SK-N-SH (cell line): ENCODE results near the gene DGKE. TPM values are rescaled to one million over a fixed set of nuclear protein-coding genes. Genes with fewer than 3 reads are reported as not detected.
A peak's percentile ranks its signal among the peaks of the same experiment; 100 is the strongest.

ENCODE experiments used
- CTCF ChIA-PET: fragments of 300-600, 350-600 bp; formaldehyde crosslinking; extraction: SDS; loops from one replicate; lab custom pipeline; 2021; lab: Yijun Ruan, JAX
- POLR2A ChIA-PET: fragments of 350-600 bp; sonication (Branson Sonifier 250); formaldehyde crosslinking; extraction: SDS; loops from one replicate; lab custom pipeline; 2020; ENCODE audit warnings: antibody characterized with exemption, inconsistent platforms; lab: Yijun Ruan, JAX
- DNase-seq: peaks from one replicate; pipeline ENCODE4 v3.0.0; 2012
- H2AFZ ChIP-seq: fragments of 200-600 bp; sonication (generic); 2 replicates; pipeline ENCODE4 v1.8.1; 2016; ENCODE audit warnings: antibody characterized with exemption, mild to moderate bottlenecking, low read depth
- H3F3A ChIP-seq: fragments of 200-600 bp; sonication (generic); replicated peaks from 2 replicates; pipeline ENCODE3; 2016; ENCODE audit warnings: antibody characterized with exemption, mild to moderate bottlenecking; ENCODE audit not compliant: insufficient read depth
- H3K27ac ChIP-seq, 2 experiments: fragments of 200-500 bp in 1 of 2; fragments of 200-600 bp in 1 of 2; sonication (Bioruptor generic) in 1 of 2; sonication (generic), shearing (Covaris generic) in 1 of 2; 2 replicates each; pipeline versions ENCODE4 v1.5.1 to v1.6.1; 2014 to 2016; ENCODE audit warnings: low read depth in 2 of 2, inconsistent platforms in 1 of 2, low read length in 1 of 2, mild to moderate bottlenecking in 1 of 2, mixed read lengths in 1 of 2
- H3K27me3 ChIP-seq: fragments of 200-600 bp; sonication (generic), shearing (Covaris generic); 2 replicates; pipeline ENCODE4 v1.6.1; 2016; ENCODE audit warnings: mixed run types; ENCODE audit not compliant: insufficient read depth
- H3K36me3 ChIP-seq, 2 experiments: fragments of 200-500 bp in 1 of 2; fragments of 200-600 bp in 1 of 2; sonication (Bioruptor generic) in 1 of 2; sonication (generic) in 1 of 2; replicated peaks in 1 of 2; 2 replicates each; pipeline versions ENCODE3 to v1.5.1; 2014 to 2016; ENCODE audit warnings: low read length in 1 of 2, mild to moderate bottlenecking in 1 of 2; ENCODE audit not compliant: insufficient read depth in 2 of 2, control insufficient read depth in 1 of 2
- H3K4me1 ChIP-seq, 2 experiments: fragments of 200-500 bp in 1 of 2; fragments of 200-600 bp in 1 of 2; sonication (Bioruptor generic) in 1 of 2; sonication (generic), shearing (Covaris generic) in 1 of 2; 2 replicates each; pipeline versions ENCODE4 v1.5.1 to v1.6.1; 2014 to 2016; ENCODE audit warnings: low read depth in 1 of 2, low read length in 1 of 2, mixed run types in 1 of 2; ENCODE audit not compliant: insufficient read depth in 2 of 2, control insufficient read depth in 1 of 2
- H3K4me2 ChIP-seq: fragments of 200-600 bp; sonication (generic), shearing (Covaris generic); 2 replicates; pipeline ENCODE4 v1.6.1; 2017; ENCODE audit warnings: mixed run types
- H3K4me3 ChIP-seq, 2 experiments: fragments of 200-500 bp in 1 of 2; fragments of 200-600 bp in 1 of 2; sonication (Bioruptor generic) in 1 of 2; sonication (generic), shearing (Covaris generic) in 1 of 2; 2 replicates each; pipeline versions ENCODE4 v1.5.1 to v1.8.1; 2014 to 2016; ENCODE audit warnings: low read depth in 2 of 2, inconsistent platforms in 1 of 2, low read length in 1 of 2, mild to moderate bottlenecking in 1 of 2, mixed read lengths in 1 of 2, moderate library complexity in 1 of 2
- H3K79me2 ChIP-seq: fragments of 200-600 bp; sonication (generic); 2 replicates; pipeline ENCODE4 v1.8.1; 2017; ENCODE audit warnings: mild to moderate bottlenecking; ENCODE audit not compliant: insufficient read depth
- H3K9ac ChIP-seq: fragments of 200-600 bp; sonication (generic); 2 replicates; pipeline ENCODE4 v1.6.1; 2017; ENCODE audit warnings: mixed run types
- H3K9me2 ChIP-seq: fragments of 200-600 bp; sonication (generic); 2 replicates; pipeline ENCODE4 v1.6.1; 2017; ENCODE audit warnings: mixed run types
- H3K9me3 ChIP-seq: fragments of 200-600 bp; sonication (generic); 2 replicates; pipeline ENCODE4 v1.6.1; 2017; ENCODE audit warnings: mixed run types, mild to moderate bottlenecking, moderate library complexity
- H4K20me1 ChIP-seq: fragments of 200-600 bp; sonication (generic); 2 replicates; pipeline ENCODE4 v1.6.1; 2017; ENCODE audit warnings: mild to moderate bottlenecking, mixed run types; ENCODE audit not compliant: insufficient read depth
- CTCF ChIP-seq: fragments of 200-600 bp; sonication (generic); IDR thresholded peaks from 2 replicates; pipeline ENCODE4 v1.6.1; 2017; ENCODE audit warnings: antibody characterized with exemption, mild to moderate bottlenecking, moderate library complexity
- ELF1 ChIP-seq: IDR thresholded peaks from 2 replicates; pipeline ENCODE4 v1.4.0; 2012
- EP300 ChIP-seq, 2 experiments: IDR thresholded peaks; 2 replicates each; pipeline versions ENCODE4 v1.4.0 to v1.6.1; 2012; ENCODE audit warnings: borderline replicate concordance in 1 of 2, low read depth in 1 of 2, low read length in 1 of 2
- EZH2phosphoT487 ChIP-seq: fragments of 200-600 bp; sonication (generic); IDR thresholded peaks from 2 replicates; pipeline ENCODE4 v1.6.1; 2017; ENCODE audit warnings: low read depth, mixed run types, mild to moderate bottlenecking, antibody characterized with exemption, moderate library complexity, borderline replicate concordance
- FOXJ3 ChIP-seq: sonication (generic); formaldehyde crosslinking; IDR thresholded peaks from 2 replicates; pipeline ENCODE4 v1.5.1; 2020; ENCODE audit warnings: mild to moderate bottlenecking, missing genetic modification reagents
- GABPA ChIP-seq: IDR thresholded peaks from 2 replicates; pipeline ENCODE4 v1.4.0; 2012; ENCODE audit warnings: low read depth, mild to moderate bottlenecking
- JUND ChIP-seq: IDR thresholded peaks from 2 replicates; pipeline ENCODE4 v1.4.0; 2012
- MXI1 ChIP-seq: IDR thresholded peaks from 2 replicates; pipeline ENCODE4 v1.6.1; 2012; ENCODE audit warnings: mild to moderate bottlenecking, low read depth, low read length, improper control_type of control experiment
- NFIC ChIP-seq: IDR thresholded peaks from 2 replicates; pipeline ENCODE4 v1.4.0; 2012; ENCODE audit warnings: borderline replicate concordance
- RCOR1 ChIP-seq: fragments of 150-350 bp; IDR thresholded peaks from 2 replicates; pipeline ENCODE4 v1.6.1; 2017; ENCODE audit warnings: antibody characterized with exemption, low read length
- REST ChIP-seq: IDR thresholded peaks from 2 replicates; pipeline ENCODE4 v1.6.1; 2012; ENCODE audit warnings: mild to moderate bottlenecking, low read depth, low read length, moderate library complexity
- RXRA ChIP-seq: IDR thresholded peaks from 2 replicates; pipeline ENCODE4 v1.4.0; 2012; ENCODE audit warnings: low read depth, mild to moderate bottlenecking, borderline replicate concordance
- TCF12 ChIP-seq: IDR thresholded peaks from 2 replicates; pipeline ENCODE4 v1.4.0; 2012
- USF1 ChIP-seq: IDR thresholded peaks from 2 replicates; pipeline ENCODE4 v1.4.0; 2012; ENCODE audit warnings: low read depth, borderline replicate concordance
- USF2 ChIP-seq: fragments of 150-350 bp; IDR thresholded peaks from 2 replicates; pipeline ENCODE4 v1.6.1; 2017; ENCODE audit warnings: antibody characterized with exemption, low read length, low read depth, borderline replicate concordance
- YY1 ChIP-seq: IDR thresholded peaks from 2 replicates; pipeline ENCODE4 v1.4.0; 2012; ENCODE audit warnings: low read depth, mild to moderate bottlenecking
- WGBS: methylation state at CpG from one replicate; pipeline ENCODE4 v1.1.6; 2017; ENCODE audit warnings: low lambda C conversion rate; 5-methylcytosine and 5-hydroxymethylcytosine counted together
- polyA plus RNA-seq, 3 experiments: library from polyadenylated mRNA; depleted of rRNA; stranded (reverse); fragments of >200 nt; gene quantifications; 2 replicates each; pipeline ENCODE4 v1.2.3, GENCODE V29; 2012
- TF ChIP-seq, protein P1 (sequence below): fragments of 150-350 bp; IDR thresholded peaks from 2 replicates; pipeline ENCODE4 v1.6.1; 2016; ENCODE audit warnings: mild to moderate bottlenecking, low read depth, low read length

Gene DGKE
- polyA plus RNA-seq, 1 of the 3 experiments (the other 2 are of a cell fraction), result 2.4 TPM

DNA sequence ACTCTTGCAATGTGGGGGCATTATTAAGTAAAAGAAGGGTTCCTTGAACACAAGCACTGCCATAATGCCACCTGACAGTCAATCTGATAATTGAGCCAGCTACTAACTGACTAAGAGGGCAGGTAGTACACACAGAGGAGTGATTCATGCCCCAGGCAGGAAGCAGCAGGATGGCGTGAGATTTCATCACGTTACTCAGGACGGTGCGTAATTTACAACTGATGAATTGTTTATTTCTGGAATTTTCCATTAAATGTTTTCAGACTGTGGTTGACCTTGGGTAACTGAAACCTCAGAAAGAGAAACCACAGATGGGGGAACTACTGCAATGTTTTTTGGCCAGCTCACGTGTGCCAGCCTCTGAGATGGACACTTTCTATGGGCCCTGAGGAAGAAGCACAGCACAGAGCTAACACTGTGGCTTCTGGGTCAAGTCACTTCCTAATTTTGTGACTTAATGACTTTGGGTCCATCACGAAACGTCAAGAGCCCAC lies 46.9 kb upstream of the DGKE start (continued):
- TF ChIP-seq, protein P1, sequence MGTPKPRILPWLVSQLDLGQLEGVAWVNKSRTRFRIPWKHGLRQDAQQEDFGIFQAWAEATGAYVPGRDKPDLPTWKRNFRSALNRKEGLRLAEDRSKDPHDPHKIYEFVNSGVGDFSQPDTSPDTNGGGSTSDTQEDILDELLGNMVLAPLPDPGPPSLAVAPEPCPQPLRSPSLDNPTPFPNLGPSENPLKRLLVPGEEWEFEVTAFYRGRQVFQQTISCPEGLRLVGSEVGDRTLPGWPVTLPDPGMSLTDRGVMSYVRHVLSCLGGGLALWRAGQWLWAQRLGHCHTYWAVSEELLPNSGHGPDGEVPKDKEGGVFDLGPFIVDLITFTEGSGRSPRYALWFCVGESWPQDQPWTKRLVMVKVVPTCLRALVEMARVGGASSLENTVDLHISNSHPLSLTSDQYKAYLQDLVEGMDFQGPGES, result no peak
- TF ChIP-seq RCOR1 (no peak), EZH2phosphoT487 (no peak), EP300 (IDR thresholded peaks at IDR 0.05; ENCODE audit: borderline replicate concordance in 1 of 2, low read depth in 1 of 2, low read length in 1 of 2) (peak; percentile 40 to 97; a peak in 2 of 4 replicates), ELF1 (peak; percentile 36; the same call in 1 of the 2 replicates), GABPA (0 out of 2 replicates have a peak, but pooled peaks have one; percentile 31), USF1 (peak; percentile 37; the same call in 1 of the 2 replicates), NFIC (peak; percentile 84; the same call in 1 of the 2 replicates), YY1 (peak; percentile 60; the same call in 1 of the 2 replicates), MXI1 (no peak)

- no peak overlapping the region for H3K9ac ChIP-seq
- H4K20me1 ChIP-seq, result no peaks in the 10 kb centered on the region
- no peak overlapping the region for H3K4me3 ChIP-seq
- ChIA-PET POLR2A (no interaction called here), CTCF (interaction anchor here (1.8 to 2.0 kb wide), 2 partner anchors 10 to 12 kb away, joined by 7 to 12 read pairs; no protein-coding TSS in a partner anchor)
- peaks cover 0 to 5% of the 10 kb centered on the region in 2 experiments; a peak in 1 of 4 replicates for H3K4me1 ChIP-seq
- DNase-seq, result no peak
- peaks cover 6% of the 10 kb centered on the region for H3F3A ChIP-seq
- no peaks in the 10 kb centered on the region for H3K9me2 ChIP-seq
- H3K27me3 ChIP-seq, result no peaks in the 10 kb centered on the region
- no peak overlapping the region for H2AFZ ChIP-seq
- no peaks in the 10 kb centered on the region for H3K9me3 ChIP-seq
- H3K79me2 ChIP-seq, result no peaks in the 10 kb centered on the region
- no peaks in the 10 kb centered on the region for H3K36me3 ChIP-seq
- no peak overlapping the region for H3K27ac ChIP-seq
- WGBS, result 54% methylated on average over 1 of the region's 1 CpG
- no peak overlapping the region for H3K4me2 ChIP-seq
- no peak for TF ChIP-seq JUND
- TF ChIP-seq USF2, result no peak
- TF ChIP-seq USF1, result no peak
- no peak for TF ChIP-seq GABPA
- TF ChIP-seq TCF12, result no peak
- TF ChIP-seq CTCF, result no peak
- TF ChIP-seq EZH2phosphoT487, result no peak
- TF ChIP-seq FOXJ3 (CRISPR knock-in tag), result no peak
- no peak for TF ChIP-seq REST
- TF ChIP-seq RCOR1, result no peak
- TF ChIP-seq RXRA, result no peak
- TF ChIP-seq, protein P1, result no peak
Observed at GRCh38 chr17:56792267-56792666, 41.7 kb upstream of the DGKE start.
